IPS-15b (cell line): Measurements from ENCODE around the gene FTL.
"Not testable (repeated sequence)": the region's sequence is repeated elsewhere in the genome, so short reads cannot be mapped to it uniquely, and the experiment has no call there.

Source experiments
- H3K27me3 ChIP-seq: one replicate; pipeline ENCODE4 v1.6.1; 2013; ENCODE audit warnings: low read length; ENCODE audit not compliant: control insufficient read depth, insufficient read depth
- H3K36me3 ChIP-seq: one replicate; pipeline ENCODE4 v1.6.1; 2013; ENCODE audit warnings: low read length; ENCODE audit not compliant: control insufficient read depth, insufficient read depth
- H3K4me1 ChIP-seq: one replicate; pipeline ENCODE4 v1.6.1; 2013; ENCODE audit warnings: mild to moderate bottlenecking, low read length; ENCODE audit not compliant: control insufficient read depth, insufficient read depth
- H3K4me3 ChIP-seq: one replicate; pipeline ENCODE4 v1.5.1; 2013; ENCODE audit warnings: low read depth, low read length
- H3K9ac ChIP-seq: one replicate; pipeline ENCODE4 v1.6.1; 2013; ENCODE audit warnings: low read depth, mild to moderate bottlenecking, low read length
- H3K9me3 ChIP-seq: one replicate; pipeline ENCODE4 v1.6.1; 2013; ENCODE audit warnings: mild to moderate bottlenecking, low read length; ENCODE audit not compliant: control insufficient read depth, insufficient read depth

Gene FTL

GRCh38 chr19:48927692-48928091 is 37.4 kb upstream of the FTL start:
- not testable (repeated sequence) for H3K27me3 ChIP-seq, H3K4me1 ChIP-seq, H3K9ac ChIP-seq, H3K4me3 ChIP-seq, H3K9me3 ChIP-seq, H3K36me3 ChIP-seq

- Histone ChIP-seq H3K4me1 (no peaks in the 10 kb centered on the region), H3K9me3 (no peaks in the 10 kb centered on the region), H3K9ac (no peak overlapping the region), H3K27me3 (peaks cover 15% of the 10 kb centered on the region), H3K36me3 (no peaks in the 10 kb centered on the region), H3K4me3 (no peak overlapping the region)
Measured at GRCh38 chr19:48928164-48929025, 36.7 kb upstream of the FTL start.

- Histone ChIP-seq H3K9me3 (no peaks in the 10 kb centered on the region), H3K9ac (peak within 1 kb of the TSS; percentile 18), H3K27me3 (peaks cover 30% of the 10 kb centered on the region), H3K4me1 (peaks cover 5% of the 10 kb centered on the region), H3K36me3 (no peaks in the 10 kb centered on the region), H3K4me3 (peak within 1 kb of the TSS; percentile 59)
Measured at GRCh38 chr19:48933382-48933932, 31.7 kb upstream of the FTL start, which contains the start of gene DHDH. DHDH (plus strand) TSS chr19:48933699; CDS start chr19:48933722, 23 bp downstream.

- Histone ChIP-seq H3K36me3 (no peaks in the 10 kb centered on the region), H3K4me3 (no peak overlapping the region), H3K4me1 (peaks cover 5% of the 10 kb centered on the region), H3K27me3 (peaks cover 30% of the 10 kb centered on the region), H3K9ac (no peak overlapping the region), H3K9me3 (no peaks in the 10 kb centered on the region)
Measured at GRCh38 chr19:48934837-48935236, 30.3 kb upstream of the FTL start.

GRCh38 chr19:48935864-48936263 is 29.2 kb upstream of the FTL start:
- Histone ChIP-seq H3K9me3 (no peaks in the 10 kb centered on the region), H3K27me3 (peaks cover 30% of the 10 kb centered on the region), H3K4me3 (no peak overlapping the region), H3K9ac (no peak overlapping the region), H3K4me1 (peaks cover 5% of the 10 kb centered on the region), H3K36me3 (no peaks in the 10 kb centered on the region)

- H3K9ac ChIP-seq, result no peak overlapping the region
- peaks cover 5% of the 10 kb centered on the region for H3K4me1 ChIP-seq
- peaks cover 15% of the 10 kb centered on the region for H3K27me3 ChIP-seq
- H3K9me3 ChIP-seq, result no peaks in the 10 kb centered on the region
- no peaks in the 10 kb centered on the region for H3K36me3 ChIP-seq
- H3K4me3 ChIP-seq, result no peak overlapping the region
Measured at GRCh38 chr19:48938256-48938655, 26.9 kb upstream of the FTL start.

- Histone ChIP-seq H3K9ac (no peak overlapping the region), H3K27me3 (no peaks in the 10 kb centered on the region), H3K36me3 (no peaks in the 10 kb centered on the region), H3K9me3 (no peaks in the 10 kb centered on the region), H3K4me1 (no peaks in the 10 kb centered on the region), H3K4me3 (no peak overlapping the region)
Measured at GRCh38 chr19:48940902-48941301, 24.2 kb upstream of the FTL start.

GRCh38 chr19:48943081-48943480 is 22.0 kb upstream of the FTL start:
- no peaks in the 10 kb centered on the region for H3K36me3 ChIP-seq
- H3K4me3 ChIP-seq, result no peak overlapping the region
- H3K9ac ChIP-seq, result no peak overlapping the region
- H3K9me3 ChIP-seq, result no peaks in the 10 kb centered on the region
- H3K4me1 ChIP-seq, result no peaks in the 10 kb centered on the region
- H3K27me3 ChIP-seq, result no peaks in the 10 kb centered on the region

- Histone ChIP-seq H3K27me3 (no peaks in the 10 kb centered on the region), H3K36me3 (no peaks in the 10 kb centered on the region), H3K9me3 (no peaks in the 10 kb centered on the region), H3K4me3 (no peak overlapping the region), H3K4me1 (no peaks in the 10 kb centered on the region), H3K9ac (no peak overlapping the region)
Measured at GRCh38 chr19:48945415-48945814, 19.7 kb upstream of the FTL start.

- Histone ChIP-seq H3K36me3 (no peaks in the 10 kb centered on the region), H3K4me1 (no peaks in the 10 kb centered on the region), H3K27me3 (no peaks in the 10 kb centered on the region), H3K4me3 (no peak overlapping the region), H3K9ac (no peak overlapping the region), H3K9me3 (no peaks in the 10 kb centered on the region)
Measured at GRCh38 chr19:48945817-48946216, 19.3 kb upstream of the FTL start.

- Histone ChIP-seq H3K27me3 (no peaks in the 10 kb centered on the region), H3K9ac (no peak overlapping the region), H3K4me1 (no peaks in the 10 kb centered on the region), H3K9me3 (no peaks in the 10 kb centered on the region), H3K36me3 (no peaks in the 10 kb centered on the region), H3K4me3 (no peak overlapping the region)
Measured at GRCh38 chr19:48946463-48947257, 18.4 kb upstream of the FTL start.

- Histone ChIP-seq H3K4me3 (no peak overlapping the region), H3K36me3 (no peaks in the 10 kb centered on the region), H3K9ac (no peak overlapping the region), H3K4me1 (no peaks in the 10 kb centered on the region), H3K9me3 (no peaks in the 10 kb centered on the region), H3K27me3 (no peaks in the 10 kb centered on the region)
Measured at GRCh38 chr19:48947258-48947542, 17.9 kb upstream of the FTL start.
